Mesothelial cell of epicardium (in vitro differentiated cells): ENCODE measurements around the gene EYS. TPM values are rescaled to one million over a fixed set of nuclear protein-coding genes. Genes with fewer than 3 reads are reported as not detected.

Experiments used
- DNase-seq, 2 experiments: peaks; one replicate each; pipeline ENCODE4 v3.0.0; 2021; ENCODE audit warnings: low spot score in 2 of 2; ENCODE audit not compliant: unreplicated experiment in 2 of 2
- H3K27ac Mint-ChIP-seq: 2 replicates; pipeline ENCODE4 v1.8.0; 2021; ENCODE audit warnings: mixed read lengths
- H3K27me3 Mint-ChIP-seq: 2 replicates; pipeline ENCODE4 v1.8.0; 2021; ENCODE audit warnings: low read depth, mixed read lengths
- H3K36me3 Mint-ChIP-seq: 2 replicates; pipeline ENCODE4 v1.8.0; 2021; ENCODE audit warnings: mixed read lengths
- H3K4me1 Mint-ChIP-seq: 2 replicates; pipeline ENCODE4 v1.8.0; 2021; ENCODE audit warnings: mixed read lengths
- H3K4me3 Mint-ChIP-seq: 2 replicates; pipeline ENCODE4 v1.8.0; 2021; ENCODE audit warnings: mild to moderate bottlenecking, moderate library complexity, mixed read lengths
- H3K9me3 Mint-ChIP-seq: 2 replicates; pipeline ENCODE4 v1.8.0; 2021; ENCODE audit warnings: mixed read lengths
- total RNA-seq: library from RNA; stranded (reverse); gene quantifications from 3 replicates; pipeline ENCODE4 v1.2.1, GENCODE V29; 2021
- TF ChIP-seq, protein P1 (sequence below): fragments of 200-600 bp; sonication (generic); IDR thresholded peaks from one replicate; pipeline ENCODE4 v1.5.0; 2021; ENCODE audit warnings: antibody characterized with exemption; ENCODE audit not compliant: unreplicated experiment

EYS gene
- total RNA-seq, 1 donor from 2014 or later: 0.69 TPM

GRCh38 chr6:64213697-64214096, 1493.3 kb downstream of the EYS start:
- peaks cover 24% of the 10 kb centered on the region for H3K4me1 Mint-ChIP-seq
- H3K9me3 Mint-ChIP-seq: no peaks in the 10 kb centered on the region
- TF ChIP-seq, protein P1, sequence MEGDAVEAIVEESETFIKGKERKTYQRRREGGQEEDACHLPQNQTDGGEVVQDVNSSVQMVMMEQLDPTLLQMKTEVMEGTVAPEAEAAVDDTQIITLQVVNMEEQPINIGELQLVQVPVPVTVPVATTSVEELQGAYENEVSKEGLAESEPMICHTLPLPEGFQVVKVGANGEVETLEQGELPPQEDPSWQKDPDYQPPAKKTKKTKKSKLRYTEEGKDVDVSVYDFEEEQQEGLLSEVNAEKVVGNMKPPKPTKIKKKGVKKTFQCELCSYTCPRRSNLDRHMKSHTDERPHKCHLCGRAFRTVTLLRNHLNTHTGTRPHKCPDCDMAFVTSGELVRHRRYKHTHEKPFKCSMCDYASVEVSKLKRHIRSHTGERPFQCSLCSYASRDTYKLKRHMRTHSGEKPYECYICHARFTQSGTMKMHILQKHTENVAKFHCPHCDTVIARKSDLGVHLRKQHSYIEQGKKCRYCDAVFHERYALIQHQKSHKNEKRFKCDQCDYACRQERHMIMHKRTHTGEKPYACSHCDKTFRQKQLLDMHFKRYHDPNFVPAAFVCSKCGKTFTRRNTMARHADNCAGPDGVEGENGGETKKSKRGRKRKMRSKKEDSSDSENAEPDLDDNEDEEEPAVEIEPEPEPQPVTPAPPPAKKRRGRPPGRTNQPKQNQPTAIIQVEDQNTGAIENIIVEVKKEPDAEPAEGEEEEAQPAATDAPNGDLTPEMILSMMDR: no peak
- no peak for DNase-seq
- no peak overlapping the region for H3K4me3 Mint-ChIP-seq
- no peaks in the 10 kb centered on the region for H3K27me3 Mint-ChIP-seq
- H3K27ac Mint-ChIP-seq: peak overlapping the region; percentile 21
- H3K36me3 Mint-ChIP-seq: no peaks in the 10 kb centered on the region

DNA sequence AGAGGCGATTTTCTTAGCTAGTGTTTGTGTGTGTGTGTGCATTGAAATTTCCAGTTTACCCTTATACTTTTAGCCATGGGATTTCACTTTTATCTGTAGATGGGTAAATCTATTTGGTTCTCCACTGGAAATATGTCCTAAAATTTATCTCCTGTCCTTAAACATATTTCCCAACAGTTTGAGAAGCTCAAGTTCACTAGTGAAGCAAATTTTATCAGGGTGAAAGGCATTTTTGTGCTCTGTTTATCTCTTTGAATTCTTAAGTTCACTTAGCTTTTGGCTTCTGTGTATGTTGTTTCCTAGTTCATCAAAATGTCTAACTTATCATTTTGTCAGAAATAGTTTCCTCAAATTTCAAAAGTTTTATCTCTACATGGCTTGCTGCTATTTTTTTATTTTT, 1509.8 kb downstream of the EYS start:
- no peak overlapping the region for H3K27ac Mint-ChIP-seq
- H3K27me3 Mint-ChIP-seq: no peaks in the 10 kb centered on the region
- no peaks in the 10 kb centered on the region for H3K36me3 Mint-ChIP-seq
- TF ChIP-seq, protein P1: no peak
- H3K4me1 Mint-ChIP-seq: peaks cover 5% of the 10 kb centered on the region
- no peak for DNase-seq
- H3K4me3 Mint-ChIP-seq: no peak overlapping the region
- peaks cover 5% of the 10 kb centered on the region for H3K9me3 Mint-ChIP-seq

GRCh38 chr6:64186592-64186991, 1520.4 kb downstream of the EYS start:
- H3K9me3 Mint-ChIP-seq: peaks cover 7% of the 10 kb centered on the region
- TF ChIP-seq, protein P1: no peak
- H3K36me3 Mint-ChIP-seq: no peaks in the 10 kb centered on the region
- H3K27me3 Mint-ChIP-seq: no peaks in the 10 kb centered on the region
- H3K4me1 Mint-ChIP-seq: peaks cover 6% of the 10 kb centered on the region
- H3K4me3 Mint-ChIP-seq: no peak overlapping the region
- no peak overlapping the region for H3K27ac Mint-ChIP-seq
- DNase-seq: no peak

- H3K27me3 Mint-ChIP-seq: no peaks in the 10 kb centered on the region
- TF ChIP-seq, protein P1: no peak
Measured at GRCh38 chr6:64185621-64186020, 1521.4 kb downstream of the EYS start.

GRCh38 chr6:64175296-64175695, 1531.7 kb downstream of the EYS start:
- peaks cover 4% of the 10 kb centered on the region for H3K4me1 Mint-ChIP-seq
- H3K27me3 Mint-ChIP-seq: peaks cover 3% of the 10 kb centered on the region
- no peak overlapping the region for H3K4me3 Mint-ChIP-seq
- TF ChIP-seq, protein P1: no peak
- H3K27ac Mint-ChIP-seq: no peak overlapping the region
- H3K36me3 Mint-ChIP-seq: no peaks in the 10 kb centered on the region
- H3K9me3 Mint-ChIP-seq: no peaks in the 10 kb centered on the region
- DNase-seq: no peak

More at GRCh38 chr6:64185621-64186020, 1521.4 kb downstream of the EYS start:
- no peak overlapping the region for H3K27ac Mint-ChIP-seq
- peaks cover 7% of the 10 kb centered on the region for H3K9me3 Mint-ChIP-seq
- H3K4me1 Mint-ChIP-seq: peaks cover 6% of the 10 kb centered on the region
- H3K4me3 Mint-ChIP-seq: no peak overlapping the region
- no peak for DNase-seq
- no peaks in the 10 kb centered on the region for H3K36me3 Mint-ChIP-seq

- no peak for DNase-seq
- peaks cover 2% of the 10 kb centered on the region for H3K4me1 Mint-ChIP-seq
- H3K9me3 Mint-ChIP-seq: no peaks in the 10 kb centered on the region
- TF ChIP-seq, protein P1: no peak
- H3K27me3 Mint-ChIP-seq: peaks cover 3% of the 10 kb centered on the region
- no peaks in the 10 kb centered on the region for H3K36me3 Mint-ChIP-seq
- H3K27ac Mint-ChIP-seq: no peak overlapping the region
- H3K4me3 Mint-ChIP-seq: no peak overlapping the region
Measured at GRCh38 chr6:64170316-64170715, 1536.7 kb downstream of the EYS start.
